Hindlimb muscle (tissue), 1 donor: ENCODE data around the gene AGPAT2. TPM values are rescaled to one million over a fixed set of nuclear protein-coding genes. Genes with fewer than 3 reads are reported as not detected.

ENCODE experiments used
- DNase-seq: peaks from one replicate; pipeline ENCODE4 v3.0.0-alpha.2; 2013
- polyA plus RNA-seq: library from polyadenylated mRNA; unstranded; fragments of 120-200 nt; gene quantifications from one replicate; pipeline ENCODE4 v1.2.1, GENCODE V29; 2013; ENCODE audit not compliant: insufficient read length

The AGPAT2 gene
- polyA plus RNA-seq, 1 donor: 19.1 TPM

DNA sequence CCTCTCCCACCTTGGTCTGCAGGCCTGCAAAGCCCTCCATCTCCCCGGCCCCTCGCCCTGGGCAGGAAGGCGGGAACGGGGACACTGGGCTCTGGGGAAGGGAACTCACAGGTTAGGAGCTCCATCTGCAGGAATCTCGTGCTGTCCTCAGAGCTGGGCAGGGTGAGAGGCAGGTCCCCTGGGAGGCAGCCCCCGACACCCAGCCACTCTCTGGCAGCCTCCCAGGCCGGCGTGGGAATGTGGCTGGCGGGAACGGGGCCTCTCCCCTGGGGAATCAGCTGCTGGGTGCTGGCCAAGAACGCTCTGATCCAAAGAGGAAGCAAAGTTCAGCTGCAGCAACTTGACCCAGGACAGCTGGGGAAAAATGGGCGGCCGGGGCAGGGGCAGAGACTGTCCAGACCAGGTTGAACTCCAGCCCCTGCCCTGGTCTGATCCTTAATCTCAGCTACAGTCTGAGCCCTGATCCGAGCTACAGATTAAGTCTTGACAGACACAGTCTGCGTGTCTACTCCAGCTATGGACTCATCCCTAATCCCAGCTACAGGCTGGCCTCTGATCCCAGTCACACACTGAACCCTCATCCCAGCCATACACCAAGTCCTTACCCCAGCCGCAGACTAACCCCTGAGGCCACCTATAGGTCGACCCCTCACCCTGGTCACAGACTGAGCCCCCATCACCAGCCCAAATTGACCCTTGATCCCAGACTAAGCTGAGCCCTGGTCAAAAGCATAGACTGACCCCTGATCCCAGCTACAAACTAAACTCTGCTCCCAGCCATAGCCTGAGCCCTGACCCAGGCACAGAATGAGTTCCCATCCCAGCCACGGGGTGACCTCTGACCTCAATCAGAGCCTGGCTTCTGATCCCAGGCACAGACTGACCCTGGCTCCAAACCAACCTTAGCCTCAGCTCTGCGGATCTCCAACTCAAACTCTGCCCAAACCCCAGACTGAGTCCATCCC is 61.9 kb downstream of the AGPAT2 start:
- DNase-seq: no peak

- no peak for DNase-seq
These were observed 62.9 kb downstream of the AGPAT2 start for GRCh38 chr9:136624184-136624951.

GRCh38 chr9:136623842-136624183 is 63.4 kb downstream of the AGPAT2 start:
- DNase-seq: no peak

Other genes starting within 250 kb of the AGPAT2 start
- gene INPP5E, start 247.6 kb downstream of the AGPAT2 start, polyA plus RNA-seq: 13.7 TPM
- gene SEC16A, start 204.4 kb downstream of the AGPAT2 start, polyA plus RNA-seq: 38.4 TPM
- gene NOTCH1, start 141.4 kb downstream of the AGPAT2 start, polyA plus RNA-seq: 38.6 TPM
- gene EGFL7, start 24.5 kb downstream of the AGPAT2 start, polyA plus RNA-seq: 90.8 TPM
- 20.4 TPM for gene DIPK1B, start 25.1 kb upstream of the AGPAT2 start, polyA plus RNA-seq
- gene LCN10, start 55.5 kb upstream of the AGPAT2 start, polyA plus RNA-seq: 5.6 TPM
- gene LCN6, start 61.1 kb upstream of the AGPAT2 start, polyA plus RNA-seq: not detected
- gene LCN8, start 70.8 kb upstream of the AGPAT2 start, polyA plus RNA-seq: 7.1 TPM
- 0.62 TPM for gene LCN15, start 77.1 kb upstream of the AGPAT2 start, polyA plus RNA-seq
- 35.7 TPM for gene TMEM141, start 103.9 kb upstream of the AGPAT2 start, polyA plus RNA-seq
- 3.0 TPM for gene CCDC183, start 108.9 kb upstream of the AGPAT2 start, polyA plus RNA-seq
- 62.6 TPM for gene RABL6, start 120.5 kb upstream of the AGPAT2 start, polyA plus RNA-seq
- 2.8 TPM for gene AJM1, start 155.0 kb upstream of the AGPAT2 start, polyA plus RNA-seq
- gene PHPT1, start 162.0 kb upstream of the AGPAT2 start, polyA plus RNA-seq: 109 TPM
- 5.9 TPM for gene MAMDC4, start 164.9 kb upstream of the AGPAT2 start, polyA plus RNA-seq
- gene EDF1, start 178.9 kb upstream of the AGPAT2 start, polyA plus RNA-seq: 336 TPM
- gene TRAF2, start 199.1 kb upstream of the AGPAT2 start, polyA plus RNA-seq: 13.7 TPM